ENCODE results near the gene RBM45. TPM values are rescaled to one million over a fixed set of nuclear protein-coding genes. Genes with fewer than 3 reads are reported as not detected.

Gene RBM45
- polyA plus RNA-seq, 1 donor = 17.2 TPM

DNA sequence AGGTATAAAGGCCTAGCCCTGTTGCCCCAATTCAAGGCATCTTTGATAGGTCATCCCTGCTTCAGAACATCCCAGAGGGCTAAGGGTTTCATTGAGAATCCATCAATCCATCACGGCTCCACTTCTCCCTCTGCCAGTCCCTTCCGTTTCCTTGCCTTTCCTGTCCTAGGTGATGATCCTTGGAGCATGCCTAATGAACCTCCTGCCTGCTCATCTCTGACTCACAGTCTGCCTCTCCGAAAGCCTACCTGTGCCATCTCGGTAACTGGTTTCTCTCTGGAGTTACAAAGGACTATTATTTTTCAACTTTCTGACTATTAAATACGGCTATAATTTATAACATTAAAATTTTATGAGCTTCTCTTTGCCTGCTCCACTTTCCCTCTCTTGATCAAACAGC, 45.3 kb downstream of the RBM45 start:
- 66% methylated on average over 2 of the region's 5 CpGs for WGBS (ENCODE audit: insufficient coverage, low lambda C conversion rate)

DNA sequence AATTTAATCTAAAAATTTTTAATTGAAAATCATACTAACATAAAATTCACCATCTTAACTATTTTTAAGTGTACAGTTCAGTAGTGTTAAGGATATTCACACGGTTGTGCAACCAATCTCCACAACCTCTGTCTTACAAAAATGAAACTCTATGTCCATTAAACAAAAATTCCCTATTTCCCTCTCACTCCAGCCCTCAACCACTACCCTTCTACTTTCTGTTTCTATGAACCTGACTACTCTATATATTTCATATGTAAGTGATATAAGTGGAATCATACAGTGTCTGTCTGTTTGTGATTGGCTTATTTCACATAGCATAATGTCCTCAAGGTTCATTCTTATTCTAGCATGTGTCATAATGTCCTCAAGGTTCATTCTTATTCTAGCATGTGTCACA, 47.7 kb downstream of the RBM45 start:
- no peak for DNase-seq
- Histone ChIP-seq H3K27ac (ENCODE audit: low read length) (no peak overlapping the region), H3K4me3 (ENCODE audit: low read length) (no peak overlapping the region), H3K36me3 (ENCODE audit: control insufficient read depth, insufficient read depth, low read length) (no peaks in the 10 kb centered on the region), H3K4me1 (ENCODE audit: control insufficient read depth, insufficient read depth, low read length) (no peaks in the 10 kb centered on the region), H3K9me3 (ENCODE audit: control insufficient read depth, low read depth, low read length) (no peaks in the 10 kb centered on the region), H3K27me3 (ENCODE audit: control insufficient read depth, insufficient read depth, low read length) (no peaks in the 10 kb centered on the region)
- WGBS (ENCODE audit: insufficient coverage, low lambda C conversion rate) = no CpG with 5 or more reads among the region's 1 CpG

More for the DNA sequence above, 45.3 kb downstream of the RBM45 start:
- H3K4me1 ChIP-seq (ENCODE audit: control insufficient read depth, insufficient read depth, low read length) = peaks cover 13% of the 10 kb centered on the region
- no peaks in the 10 kb centered on the region for H3K9me3 ChIP-seq (ENCODE audit: control insufficient read depth, low read depth, low read length)
- no peak for DNase-seq
- H3K27ac ChIP-seq (ENCODE audit: low read length) = no peak overlapping the region
- no peak overlapping the region for H3K4me3 ChIP-seq (ENCODE audit: low read length)
- no peaks in the 10 kb centered on the region for H3K36me3 ChIP-seq (ENCODE audit: control insufficient read depth, insufficient read depth, low read length)
- no peaks in the 10 kb centered on the region for H3K27me3 ChIP-seq (ENCODE audit: control insufficient read depth, insufficient read depth, low read length)

DNA sequence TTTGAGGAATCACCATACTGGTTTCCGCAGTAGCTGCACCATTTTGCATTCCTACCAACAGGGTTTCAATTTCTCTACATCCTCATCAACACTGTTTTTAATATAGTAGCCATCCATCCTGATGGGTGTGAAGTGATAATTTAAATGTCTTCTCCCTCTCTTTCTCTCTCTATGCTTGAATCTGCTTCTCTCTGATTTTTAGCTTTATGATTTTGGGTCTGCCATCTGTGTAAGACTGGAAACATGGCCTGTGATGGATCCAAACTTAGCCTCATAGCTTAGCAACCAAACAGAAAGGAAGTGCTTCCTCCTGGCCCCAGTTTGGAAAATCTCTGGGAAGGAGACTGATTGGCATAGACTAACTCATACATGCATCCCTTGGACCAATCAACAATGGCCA, 48.4 kb downstream of the RBM45 start:
- Histone ChIP-seq H3K27ac (ENCODE audit: low read length) (no peak overlapping the region), H3K36me3 (ENCODE audit: control insufficient read depth, insufficient read depth, low read length) (no peaks in the 10 kb centered on the region), H3K27me3 (ENCODE audit: control insufficient read depth, insufficient read depth, low read length) (no peaks in the 10 kb centered on the region), H3K9me3 (ENCODE audit: control insufficient read depth, low read depth, low read length) (no peaks in the 10 kb centered on the region), H3K4me3 (ENCODE audit: low read length) (no peak overlapping the region), H3K4me1 (ENCODE audit: control insufficient read depth, insufficient read depth, low read length) (no peaks in the 10 kb centered on the region)
- 100% methylated on average over 1 of the region's 1 CpG for WGBS (ENCODE audit: insufficient coverage, low lambda C conversion rate)
- DNase-seq = no peak

DNA sequence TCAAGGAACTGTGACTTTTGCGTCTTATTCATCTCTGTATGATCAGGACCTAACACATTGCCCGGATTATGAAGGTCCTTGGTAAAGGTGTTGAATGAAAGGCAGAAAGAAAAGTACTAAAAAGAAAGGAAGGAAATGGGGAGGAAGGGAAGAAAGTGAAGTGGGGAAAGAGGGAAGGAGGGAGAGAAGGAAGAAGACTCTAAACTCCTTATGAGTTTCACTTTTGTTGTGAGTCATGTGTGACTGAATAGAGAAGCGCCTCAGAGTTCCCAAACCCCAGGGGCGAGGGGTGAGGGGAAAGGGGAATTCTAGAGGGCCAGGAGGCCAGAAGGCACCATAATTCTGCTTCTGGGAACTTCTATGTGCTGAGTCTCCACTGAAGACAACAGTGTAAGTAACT, 51.2 kb downstream of the RBM45 start:
- Histone ChIP-seq H3K9me3 (ENCODE audit: control insufficient read depth, low read depth, low read length) (no peaks in the 10 kb centered on the region), H3K4me3 (ENCODE audit: low read length) (no peak overlapping the region), H3K36me3 (ENCODE audit: control insufficient read depth, insufficient read depth, low read length) (no peaks in the 10 kb centered on the region), H3K27ac (ENCODE audit: low read length) (no peak overlapping the region), H3K4me1 (ENCODE audit: control insufficient read depth, insufficient read depth, low read length) (no peaks in the 10 kb centered on the region), H3K27me3 (ENCODE audit: control insufficient read depth, insufficient read depth, low read length) (no peaks in the 10 kb centered on the region)
- DNase-seq = no peak
- WGBS (ENCODE audit: insufficient coverage, low lambda C conversion rate) = 80% methylated on average over 2 of the region's 4 CpGs

DNA sequence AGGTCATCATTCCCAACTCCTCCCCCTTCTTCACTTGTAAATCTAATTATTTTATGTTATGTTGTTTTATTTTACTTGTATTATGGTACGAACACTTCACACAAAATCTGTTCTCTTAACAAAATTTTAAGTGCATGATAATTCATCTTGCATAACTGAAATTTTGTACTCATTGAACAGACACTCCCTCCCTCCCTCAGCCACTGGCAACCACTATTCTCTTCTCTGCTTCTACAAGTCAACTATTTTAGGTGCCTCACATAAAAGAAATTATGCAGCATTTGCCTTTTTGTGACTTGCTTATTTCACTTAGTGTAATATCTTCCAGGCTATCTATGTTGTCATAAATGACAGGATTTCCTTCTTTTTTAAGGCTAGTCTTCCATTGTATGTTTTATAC, 51.7 kb downstream of the RBM45 start:
- no peaks in the 10 kb centered on the region for H3K9me3 ChIP-seq (ENCODE audit: control insufficient read depth, low read depth, low read length)
- no peak for DNase-seq
- H3K27me3 ChIP-seq (ENCODE audit: control insufficient read depth, insufficient read depth, low read length) = no peaks in the 10 kb centered on the region
- H3K4me1 ChIP-seq (ENCODE audit: control insufficient read depth, insufficient read depth, low read length) = no peaks in the 10 kb centered on the region
- WGBS (ENCODE audit: insufficient coverage, low lambda C conversion rate) = no CpG with 5 or more reads among the region's 1 CpG
- H3K36me3 ChIP-seq (ENCODE audit: control insufficient read depth, insufficient read depth, low read length) = no peaks in the 10 kb centered on the region
- no peak overlapping the region for H3K4me3 ChIP-seq (ENCODE audit: low read length)
- no peak overlapping the region for H3K27ac ChIP-seq (ENCODE audit: low read length)

DNA sequence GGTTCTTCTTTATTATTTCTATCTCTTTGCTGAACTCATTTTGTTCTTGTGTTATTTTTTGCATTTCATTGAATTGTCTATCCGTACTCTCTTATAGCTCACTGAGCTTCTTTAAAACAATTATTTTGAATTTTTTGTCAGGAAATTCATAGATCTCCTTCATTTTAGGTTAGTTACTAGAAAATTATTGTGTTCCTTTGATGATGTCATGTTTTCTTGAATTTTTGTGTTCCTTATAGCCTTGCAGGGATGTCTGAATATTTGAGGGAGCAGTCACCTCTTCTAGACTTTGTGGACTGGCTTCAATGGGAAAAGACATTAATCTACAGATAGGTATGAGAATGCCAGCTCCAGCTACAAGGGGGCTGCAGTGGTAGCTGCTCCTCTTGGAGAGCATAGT, 61.4 kb downstream of the RBM45 start:
- Histone ChIP-seq H3K27ac (ENCODE audit: low read length) (no peak overlapping the region), H3K9me3 (ENCODE audit: control insufficient read depth, low read depth, low read length) (no peaks in the 10 kb centered on the region), H3K27me3 (ENCODE audit: control insufficient read depth, insufficient read depth, low read length) (no peaks in the 10 kb centered on the region), H3K4me1 (ENCODE audit: control insufficient read depth, insufficient read depth, low read length) (no peaks in the 10 kb centered on the region), H3K4me3 (ENCODE audit: low read length) (no peak overlapping the region), H3K36me3 (ENCODE audit: control insufficient read depth, insufficient read depth, low read length) (no peaks in the 10 kb centered on the region)
- no peak for DNase-seq
- WGBS (ENCODE audit: insufficient coverage, low lambda C conversion rate) = 100% methylated on average over 1 of the region's 1 CpG

DNA sequence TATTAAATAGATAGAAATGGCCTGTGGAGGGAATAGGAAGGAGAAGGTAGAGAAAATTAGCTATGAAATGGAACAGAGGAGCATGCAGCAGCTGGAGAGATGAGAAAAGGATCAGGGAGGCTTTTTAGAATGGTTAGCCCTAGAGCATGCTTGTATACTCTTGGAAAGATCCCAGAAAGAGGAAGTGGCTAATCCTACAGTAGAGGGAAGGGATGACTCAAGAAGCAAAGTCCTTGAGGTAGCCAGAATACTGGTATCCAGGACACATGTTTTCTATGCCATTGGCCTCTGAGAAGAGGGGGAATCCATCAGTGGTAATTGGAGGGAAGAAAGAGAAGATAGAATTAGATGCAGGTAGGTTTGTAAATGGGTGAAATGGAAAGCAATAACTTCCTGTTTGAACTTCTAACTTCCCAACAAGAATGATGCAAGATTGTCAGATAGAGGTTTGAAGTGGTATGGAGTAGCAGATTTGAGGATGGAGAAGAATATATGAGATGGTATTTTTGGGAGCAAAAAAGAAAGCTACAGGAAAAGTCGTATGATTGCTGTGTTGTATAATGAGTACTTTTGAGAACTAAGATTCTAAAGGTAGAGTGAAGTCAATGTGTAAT, 64.9 kb downstream of the RBM45 start:
- no peak overlapping the region for H3K27ac ChIP-seq (ENCODE audit: low read length)
- no peaks in the 10 kb centered on the region for H3K9me3 ChIP-seq (ENCODE audit: control insufficient read depth, low read depth, low read length)
- no peaks in the 10 kb centered on the region for H3K27me3 ChIP-seq (ENCODE audit: control insufficient read depth, insufficient read depth, low read length)
- H3K4me3 ChIP-seq (ENCODE audit: low read length) = no peak overlapping the region
- no peaks in the 10 kb centered on the region for H3K36me3 ChIP-seq (ENCODE audit: control insufficient read depth, insufficient read depth, low read length)
- DNase-seq = peak in 1 of 2 donors; percentile 16
- WGBS (ENCODE audit: insufficient coverage, low lambda C conversion rate) = 100% methylated on average over 1 of the region's 1 CpG
- H3K4me1 ChIP-seq (ENCODE audit: control insufficient read depth, insufficient read depth, low read length) = no peaks in the 10 kb centered on the region

Other genes starting within 250 kb of the RBM45 start
- gene PDE11A, start 39.7 kb upstream of the RBM45 start, polyA plus RNA-seq = 1.5 TPM
- 4.6 TPM for gene OSBPL6, start 82.1 kb downstream of the RBM45 start, polyA plus RNA-seq